NCI-H82 treated with DMSO at 0.1 percent for 48 hours (cell line): ENCODE data around the gene RASL10A.

Experiments used
- DNase-seq: peaks from one replicate; lab custom pipeline; 2025; ENCODE audit not compliant: unreplicated experiment; lab: John Stamatoyannopoulos, UW

The RASL10A gene

GRCh38 chr22:29339381-29340235, 24.1 kb upstream of the RASL10A start:
- no peak for DNase-seq

GRCh38 chr22:29338398-29338797, 22.9 kb upstream of the RASL10A start:
- DNase-seq = no peak

- no peak for DNase-seq
Observed at GRCh38 chr22:29337631-29338284, 22.3 kb upstream of the RASL10A start.

GRCh38 chr22:29336751-29337490, 21.4 kb upstream of the RASL10A start:
- DNase-seq = no peak

DNA sequence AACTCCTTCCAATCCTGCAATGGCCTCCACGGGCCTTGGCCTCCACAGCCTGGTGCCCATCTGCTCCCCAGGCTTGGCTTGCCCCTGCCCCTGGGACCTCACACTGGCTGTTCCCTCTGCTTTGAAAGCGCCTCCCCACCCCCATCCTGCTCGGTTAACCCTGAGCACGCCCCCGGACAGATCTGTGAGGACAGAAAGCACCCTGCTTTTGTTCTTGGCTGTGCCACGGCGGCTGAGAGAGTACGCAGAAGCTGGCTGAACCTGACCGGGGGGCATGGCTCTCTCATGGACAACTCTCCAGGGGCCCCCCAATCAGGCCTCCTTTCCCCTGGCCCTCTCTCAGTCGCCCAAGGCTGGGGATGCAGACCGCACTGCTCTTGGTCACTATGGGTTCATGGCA, 20.2 kb upstream of the RASL10A start:
- no peak for DNase-seq

GRCh38 chr22:29334696-29335344, 19.3 kb upstream of the RASL10A start:
- no peak for DNase-seq

- no peak for DNase-seq
Observed at GRCh38 chr22:29334148-29334547, 18.7 kb upstream of the RASL10A start.

DNA sequence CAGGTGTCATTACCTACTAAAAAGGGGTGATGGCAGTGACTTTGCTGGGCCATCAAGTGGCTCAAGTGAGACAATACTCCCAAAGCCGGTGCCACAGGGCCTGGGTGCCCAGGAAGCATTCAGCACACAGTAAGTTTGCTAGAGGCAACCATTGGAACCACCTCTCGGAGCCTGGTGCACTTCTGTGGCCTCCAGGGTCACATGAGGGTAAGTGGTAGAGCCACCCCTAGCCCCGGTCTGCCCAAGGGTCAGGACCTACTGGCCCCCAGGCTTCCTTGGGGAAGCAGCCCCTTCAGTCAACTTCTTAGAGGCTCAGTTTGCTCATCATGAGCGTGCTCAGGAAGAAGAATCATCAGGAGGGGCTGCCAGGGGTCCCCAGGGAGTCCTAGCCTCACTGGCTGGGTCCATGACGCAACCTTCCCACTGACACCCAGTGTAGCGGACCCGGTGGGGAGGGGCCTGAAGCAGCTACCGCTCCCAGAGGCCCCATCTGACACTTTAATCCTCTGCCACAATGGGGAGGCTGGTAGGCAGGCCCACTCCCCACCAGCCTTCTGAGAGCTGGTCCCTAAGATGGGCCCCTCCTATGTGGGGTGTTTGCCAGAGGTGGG, 17.5 kb upstream of the RASL10A start:
- DNase-seq = no peak

- DNase-seq = no peak
Observed at GRCh38 chr22:29331658-29332300, 16.3 kb upstream of the RASL10A start.

DNA sequence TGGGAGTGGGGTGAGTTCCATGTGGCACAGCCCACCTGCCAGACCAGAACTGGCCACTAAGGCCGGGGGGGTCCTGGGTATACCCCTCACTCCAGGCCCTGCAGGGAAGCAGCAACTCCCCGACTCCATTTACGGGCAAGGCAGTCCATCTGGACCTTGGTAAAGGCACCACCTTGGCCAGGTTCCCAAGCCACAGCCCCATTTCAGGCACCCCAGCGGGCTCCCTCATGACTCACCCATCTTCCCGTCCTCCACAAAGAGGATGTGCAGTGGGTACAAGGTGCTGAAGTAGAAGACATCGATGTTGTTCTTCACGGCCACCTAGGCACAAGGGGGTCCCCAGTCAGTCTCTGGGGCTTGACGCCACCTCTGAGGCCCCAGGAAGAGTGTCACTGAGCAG, 15.7 kb upstream of the RASL10A start:
- no peak for DNase-seq

DNA sequence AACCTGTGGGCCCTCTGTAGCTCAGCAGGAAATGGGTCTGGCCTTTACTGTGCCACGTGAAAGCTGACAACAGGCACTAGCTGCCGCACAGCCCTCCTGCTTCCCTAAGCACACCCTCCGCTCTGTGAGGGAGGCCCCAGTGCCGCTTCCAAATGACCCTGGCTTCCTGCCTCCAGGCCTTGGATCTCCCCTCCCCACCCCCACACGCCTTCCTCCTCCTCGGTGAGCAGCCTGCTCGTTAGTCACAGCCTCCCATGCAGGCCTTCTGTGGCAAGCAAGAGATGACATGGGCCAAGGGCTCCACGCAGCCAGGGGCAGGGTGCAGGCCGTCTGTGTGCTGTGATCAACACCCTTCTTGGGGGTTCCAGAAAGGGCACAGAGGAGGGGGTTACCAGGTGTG, 15.3 kb upstream of the RASL10A start:
- peak; percentile 62 for DNase-seq

DNA sequence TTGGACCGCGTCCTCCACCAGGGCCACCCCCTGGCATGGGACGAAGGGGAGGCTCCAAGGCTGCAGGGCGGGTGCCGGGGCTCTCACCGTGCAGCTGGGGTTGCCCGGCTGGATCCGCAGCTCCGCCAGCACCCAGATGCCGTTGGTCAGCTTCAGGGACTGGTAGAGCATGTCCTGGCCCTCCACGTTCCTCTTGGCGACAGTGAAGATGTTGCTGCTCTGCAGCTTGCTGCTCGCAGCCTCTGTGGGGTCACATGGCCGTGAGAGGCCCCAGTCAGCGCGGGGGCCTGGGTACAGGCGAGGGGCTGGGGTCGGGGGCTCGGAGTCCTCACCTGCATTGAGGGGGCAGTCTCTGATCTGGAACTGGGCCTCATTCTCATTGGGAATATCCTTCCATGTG, 14.8 kb upstream of the RASL10A start:
- DNase-seq = no peak

GRCh38 chr22:29329581-29329980, 14.1 kb upstream of the RASL10A start:
- DNase-seq = no peak

DNA sequence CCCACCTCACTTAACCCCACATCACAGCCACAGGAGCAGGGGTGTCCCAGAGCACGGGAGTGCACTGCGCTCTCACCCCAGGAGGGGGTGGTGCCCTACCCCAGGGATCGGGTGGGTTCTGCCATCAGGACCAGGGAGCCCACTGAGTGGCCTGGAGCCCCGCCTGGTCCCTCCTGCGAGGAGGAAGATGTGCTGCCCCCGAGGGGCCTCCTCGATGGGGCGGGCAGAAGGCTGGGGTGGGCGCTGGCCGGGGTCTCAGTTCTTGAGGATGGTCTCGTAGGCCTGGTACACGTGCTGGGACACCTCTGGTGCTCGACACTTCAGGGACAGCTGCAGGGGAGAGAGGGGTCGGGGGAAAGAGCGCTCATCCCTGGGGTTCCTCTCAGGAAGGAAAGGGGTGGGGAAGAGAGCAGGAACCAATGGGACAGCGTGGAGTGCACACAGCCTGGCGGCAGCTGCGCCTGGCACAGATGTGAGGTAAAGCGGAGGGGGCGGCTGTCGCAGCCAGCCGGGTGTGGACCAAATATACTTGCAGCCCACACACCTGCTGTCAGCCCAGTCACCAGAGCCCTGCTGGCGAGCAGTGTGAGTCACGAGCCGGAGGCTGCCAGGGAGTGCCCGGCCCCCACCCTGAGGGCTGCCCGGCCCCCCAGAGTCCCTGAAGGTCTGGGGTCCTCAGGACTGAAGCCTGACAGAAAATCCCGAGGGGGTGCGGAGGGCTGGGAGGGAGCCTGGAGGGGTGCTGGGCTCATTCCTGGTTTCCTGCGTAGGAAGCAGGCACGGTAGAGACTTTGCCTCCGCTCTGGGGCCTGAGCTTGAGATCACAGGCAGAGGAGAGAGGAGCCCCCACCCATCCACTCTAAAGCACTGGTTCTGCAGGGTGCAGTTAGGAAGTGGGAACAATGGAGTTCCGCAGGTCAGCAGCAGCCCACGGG, 13.3 kb upstream of the RASL10A start:
- DNase-seq = no peak

- DNase-seq = no peak
Observed at GRCh38 chr22:29328055-29328454, 12.6 kb upstream of the RASL10A start.

GRCh38 chr22:29327089-29327764, 11.7 kb upstream of the RASL10A start:
- DNase-seq = no peak

DNA sequence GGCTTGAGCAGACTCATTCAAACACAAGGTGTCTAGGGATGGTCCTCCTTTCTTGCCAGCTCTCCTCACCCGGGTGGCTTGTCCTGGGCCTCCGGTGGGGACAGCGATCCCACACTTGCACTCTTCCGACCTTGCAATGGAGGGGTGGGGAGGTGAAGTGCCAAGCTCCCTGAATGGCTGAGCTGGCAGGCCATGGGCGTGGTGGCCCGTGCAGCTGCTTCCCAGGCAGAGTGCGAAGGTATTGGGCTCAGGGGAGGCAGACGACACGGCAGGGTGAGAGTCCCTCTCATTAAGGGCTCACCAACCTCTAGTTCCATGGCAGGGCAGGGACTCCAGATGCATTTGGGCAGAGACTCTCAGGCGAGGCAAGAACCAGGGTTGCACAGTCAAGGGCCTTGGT, 11.0 kb upstream of the RASL10A start:
- no peak for DNase-seq

GRCh38 chr22:29325785-29326315, 10.4 kb upstream of the RASL10A start:
- DNase-seq = no peak

GRCh38 chr22:29325356-29325755, 9.9 kb upstream of the RASL10A start:
- no peak for DNase-seq
